Erythroblast (primary cell): ENCODE measurements around the gene IRX4.

Source experiments
- GATA1 ChIP-seq: IDR thresholded peaks from 2 replicates; pipeline ENCODE4 v1.6.1; 2011; ENCODE audit warnings: low read depth, mild to moderate bottlenecking, control low read depth, low read length, moderate library complexity
- POLR2A ChIP-seq: IDR thresholded peaks from 2 replicates; pipeline ENCODE4 v1.6.1; 2011; ENCODE audit warnings: mild to moderate bottlenecking, low read length

- no peak for TF ChIP-seq POLR2A
- no peak for TF ChIP-seq GATA1
Measured at GRCh38 chr5:1858436-1858835, 24.3 kb downstream of the IRX4 start.
